Liver (tissue), 9 donors: ENCODE measurements around the gene ZNF316. TPM values are rescaled to one million over a fixed set of nuclear protein-coding genes. Genes with fewer than 3 reads are reported as not detected.

Experiments used
- DNase-seq: peaks from one replicate; pipeline ENCODE4 v3.0.0-alpha.2; 2017; ENCODE audit warnings: low spot score
- H3K27ac ChIP-seq, 2 donors: one replicate each; pipeline ENCODE4 v1.7.0; 2013; ENCODE audit warnings: inconsistent platforms in 2 of 2, low read length in 2 of 2, control low read depth in 1 of 2, low read depth in 1 of 2, mild to moderate bottlenecking in 1 of 2
- H3K27me3 ChIP-seq, 4 donors: one replicate each; pipeline versions ENCODE4 v1.6.1 to v1.7.0; 2013; ENCODE audit warnings: low read length in 3 of 4, inconsistent platforms in 1 of 4, mild to moderate bottlenecking in 1 of 4, moderate library complexity in 1 of 4; ENCODE audit not compliant: control insufficient read depth in 4 of 4, insufficient read depth in 4 of 4
- H3K36me3 ChIP-seq, 4 donors: one replicate each; pipeline versions ENCODE4 v1.6.1 to v1.7.0; 2013; ENCODE audit warnings: low read length in 3 of 4, mild to moderate bottlenecking in 3 of 4, low read depth in 1 of 4, moderate library complexity in 1 of 4; ENCODE audit not compliant: control insufficient read depth in 4 of 4, insufficient read depth in 3 of 4
- H3K4me1 ChIP-seq, 4 donors: one replicate each; pipeline versions ENCODE4 v1.6.1 to v1.7.0; 2013; ENCODE audit warnings: low read length in 3 of 4, mild to moderate bottlenecking in 3 of 4, moderate library complexity in 1 of 4; ENCODE audit not compliant: control insufficient read depth in 4 of 4, insufficient read depth in 4 of 4
- H3K4me3 ChIP-seq, 3 donors: one replicate each; pipeline versions ENCODE4 v1.6.1 to v1.7.0; 2013; ENCODE audit warnings: low read length in 3 of 3, control low read depth in 1 of 3, low read depth in 1 of 3, mild to moderate bottlenecking in 1 of 3
- H3K9ac ChIP-seq, 2 donors: one replicate each; pipeline ENCODE4 v1.7.0; 2013; ENCODE audit warnings: low read length in 2 of 2, mild to moderate bottlenecking in 2 of 2, moderate library complexity in 2 of 2, control low read depth in 1 of 2, low read depth in 1 of 2
- H3K9me3 ChIP-seq, 4 donors: one replicate each; pipeline versions ENCODE4 v1.6.1 to v1.7.0; 2013; ENCODE audit warnings: low read length in 3 of 4; ENCODE audit not compliant: control insufficient read depth in 4 of 4
- ATF3 ChIP-seq: IDR thresholded peaks from 2 replicates; pipeline ENCODE4 v1.6.1; 2016; ENCODE audit warnings: antibody characterized with exemption
- CTCF ChIP-seq: fragments of 150-350 bp; IDR thresholded peaks from 2 replicates; pipeline ENCODE4 v1.5.1; 2017; ENCODE audit warnings: improper control_type of control experiment, low read depth, low read length; ENCODE audit not compliant: missing input control
- EGR1 ChIP-seq, 2 donors: IDR thresholded peaks; 2 replicates each; pipeline ENCODE4 v1.6.1; 2016 to 2018; ENCODE audit warnings: antibody characterized with exemption in 2 of 2, low read depth in 2 of 2
- FOXA1 ChIP-seq: IDR thresholded peaks from 2 replicates; pipeline ENCODE4 v1.6.1; 2016; ENCODE audit warnings: antibody characterized with exemption
- GABPA ChIP-seq, 2 donors: IDR thresholded peaks in 1 of 2; conservative IDR thresholded peaks in 1 of 2; 2 replicates each; pipeline ENCODE4 v1.6.1; 2016; ENCODE audit warnings: antibody characterized with exemption in 2 of 2, mild to moderate bottlenecking in 1 of 2, moderate library complexity in 1 of 2
- HNF4A ChIP-seq, 2 donors: conservative IDR thresholded peaks; 2 replicates each; pipeline ENCODE4 v1.6.1; 2016; ENCODE audit warnings: antibody characterized with exemption in 2 of 2, mild to moderate bottlenecking in 2 of 2
- HNF4G ChIP-seq: IDR thresholded peaks from 2 replicates; pipeline ENCODE4 v1.6.1; 2016; ENCODE audit warnings: antibody characterized with exemption
- JUND ChIP-seq, 2 donors: IDR thresholded peaks; 2 replicates each; pipeline ENCODE4 v1.6.1; 2016; ENCODE audit warnings: antibody characterized with exemption in 2 of 2
- MAX ChIP-seq: IDR thresholded peaks from 2 replicates; pipeline ENCODE4 v1.6.1; 2016; ENCODE audit warnings: antibody characterized with exemption
- NR2F2 ChIP-seq: IDR thresholded peaks from 2 replicates; pipeline ENCODE4 v1.6.1; 2016; ENCODE audit warnings: antibody characterized with exemption
- RAD21 ChIP-seq, 2 donors: IDR thresholded peaks; 2 replicates each; pipeline ENCODE4 v1.6.1; 2016; ENCODE audit warnings: antibody characterized with exemption in 2 of 2, mild to moderate bottlenecking in 2 of 2
- REST ChIP-seq: IDR thresholded peaks from 2 replicates; pipeline ENCODE4 v1.6.1; 2016; ENCODE audit warnings: antibody characterized with exemption, mild to moderate bottlenecking
- RXRA ChIP-seq, 2 donors: IDR thresholded peaks; 2 replicates each; pipeline ENCODE4 v1.6.1; 2017 to 2018; ENCODE audit warnings: antibody characterized with exemption in 2 of 2, mild to moderate bottlenecking in 1 of 2
- SP1 ChIP-seq: IDR thresholded peaks from 2 replicates; pipeline ENCODE4 v1.6.1; 2018; ENCODE audit warnings: antibody characterized with exemption, mild to moderate bottlenecking
- TAF1 ChIP-seq: conservative IDR thresholded peaks from 2 replicates; pipeline ENCODE4 v1.6.1; 2016; ENCODE audit warnings: antibody characterized with exemption, mild to moderate bottlenecking
- ZBTB33 ChIP-seq: IDR thresholded peaks from 2 replicates; pipeline ENCODE4 v1.6.1; 2016; ENCODE audit warnings: antibody characterized with exemption
- WGBS: extraction: QIAGEN DNeasy Blood & Tissue Kit; methylation state at CpG from one replicate; pipeline ENCODE4 v1.1.7; 2013; 5-methylcytosine and 5-hydroxymethylcytosine counted together
- polyA plus RNA-seq, 2 donors: library from polyadenylated mRNA; stranded (reverse) in 1 of 2; unstranded in 1 of 2; fragments of 200-250 nt in 1 of 2; fragments of >200 nt in 1 of 2; fragmentation: Nextera tagmentation in 1 of 2; extraction: Ambion mirVana in 1 of 2; gene quantifications; one replicate each; pipeline versions ENCODE4 v1.2.1 to v1.2.3, GENCODE V29; 2013 to 2015
- total RNA-seq, 2 donors: library from RNA; depleted of rRNA; stranded (reverse); fragments of >200 nt; gene quantifications; one replicate each; pipeline ENCODE4 v1.2.3, GENCODE V29; 2014
- donor health status: healthy.
- donor health status: healthy.
- donor health status: healthy.
- donor health status: healthy.
- donor health status: healthy.

The ZNF316 gene
- total and polyA plus RNA-seq, 4 donors = 0.35 to 14.3 (median 7.2) TPM

GRCh38 chr7:6675807-6676405, 38.8 kb downstream of the ZNF316 start:
- Histone ChIP-seq H3K36me3 (no peaks in the 10 kb centered on the region), H3K27me3 (no peaks in the 10 kb centered on the region), H3K27ac (no peak overlapping the region), H3K4me1 (no peaks in the 10 kb centered on the region), H3K9me3 (peaks cover 47 to 74% (median 51%) of the 10 kb centered on the region in 4 donors), H3K4me3 (peak overlapping the region in 2 of 3 donors; percentile 26 to 28), H3K9ac (no peak overlapping the region)
- WGBS = 92% methylated on average over 1 of the region's 1 CpG
- DNase-seq = no peak
- no peak for TF ChIP-seq NR2F2
- no peak for TF ChIP-seq ZBTB33
- no peak for TF ChIP-seq CTCF
- TF ChIP-seq ATF3 = no peak
- no peak for TF ChIP-seq HNF4G
- no peak for TF ChIP-seq EGR1 (IDR thresholded peaks at IDR 0.05; ENCODE audit: low read depth in 2 of 2)
- no peak for TF ChIP-seq RAD21 (IDR thresholded peaks at IDR 0.05)
- TF ChIP-seq HNF4A (conservative IDR thresholded peaks at IDR 0.05) = no peak
- no peak for TF ChIP-seq RXRA (IDR thresholded peaks at IDR 0.05)
- no peak for TF ChIP-seq FOXA1
- TF ChIP-seq REST = no peak
- TF ChIP-seq JUND (IDR thresholded peaks at IDR 0.05) = no peak
- no peak for TF ChIP-seq TAF1
- TF ChIP-seq MAX = no peak
- TF ChIP-seq SP1 = no peak
- no peak for TF ChIP-seq GABPA (IDR thresholded peaks at IDR 0.05 in 1 of 2, conservative IDR thresholded peaks at IDR 0.05 in 1 of 2)
